GM12874 (cell line): ENCODE results near the gene PGBD2.

ENCODE experiments used
- CTCF ChIP-seq: IDR thresholded peaks from 2 replicates; pipeline ENCODE4 v1.5.1; 2011; ENCODE audit warnings: low read depth, mild to moderate bottlenecking, control low read depth, low read length, moderate library complexity; ENCODE audit not compliant: insufficient read depth

The PGBD2 gene

GRCh38 chr1:248906753-248907661, 972 bp downstream of the PGBD2 start:
- no peak for TF ChIP-seq CTCF

- no peak for TF ChIP-seq CTCF
Observed at GRCh38 chr1:248910761-248911160, 4.7 kb downstream of the PGBD2 start.

GRCh38 chr1:248913933-248914332, 7.9 kb downstream of the PGBD2 start:
- no peak for TF ChIP-seq CTCF

- no peak for TF ChIP-seq CTCF
Observed at GRCh38 chr1:248914796-248915381, 8.9 kb downstream of the PGBD2 start.

- no peak for TF ChIP-seq CTCF
Observed at GRCh38 chr1:248918131-248918530, 12.1 kb downstream of the PGBD2 start.

DNA sequence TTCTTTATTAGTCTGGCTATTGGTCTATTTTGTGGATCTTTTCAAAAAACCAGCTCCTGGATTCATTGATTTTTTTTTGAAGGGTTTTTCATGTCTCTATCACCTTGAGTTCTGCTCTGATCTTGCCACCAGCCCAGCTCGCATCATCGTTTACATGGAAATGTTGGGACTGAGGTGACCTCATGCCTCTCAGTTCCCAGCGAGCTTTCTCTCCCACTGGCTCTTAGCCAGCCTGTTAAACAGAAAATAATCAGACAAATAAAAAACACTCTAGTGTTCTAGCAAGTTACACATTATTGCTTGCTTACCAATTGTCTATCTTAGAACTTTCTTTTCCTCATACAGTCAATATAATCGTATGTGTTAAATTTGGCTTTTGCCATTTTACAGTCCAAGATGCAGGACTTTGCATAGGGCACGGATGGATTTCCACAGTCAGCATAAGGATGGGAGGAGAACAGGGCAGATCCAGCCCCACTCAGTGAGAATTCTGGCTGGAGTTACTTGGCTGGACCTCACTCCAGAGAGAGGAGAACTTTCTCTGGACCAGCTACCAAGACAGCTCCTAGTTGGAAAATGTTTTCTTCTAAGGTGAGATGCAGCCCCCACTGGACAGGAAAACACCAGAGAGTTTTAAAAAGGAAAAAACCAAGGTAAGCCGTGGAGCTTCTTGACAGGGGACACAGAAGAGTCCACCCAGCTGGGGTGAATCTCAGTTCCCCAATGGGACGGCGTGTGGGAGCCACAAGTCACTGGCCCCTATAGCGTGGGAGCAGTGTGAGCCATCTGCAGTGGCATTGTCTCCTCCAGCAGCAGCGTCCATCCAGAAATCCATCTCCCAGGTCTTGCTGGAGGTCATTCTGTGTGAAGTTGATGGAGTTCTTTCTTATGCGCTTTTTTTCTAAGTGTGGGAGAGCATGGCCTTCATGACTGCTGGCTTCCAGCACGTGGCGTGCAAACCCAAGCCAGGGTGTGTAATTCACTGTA, 17.6 kb downstream of the PGBD2 start:
- no peak for TF ChIP-seq CTCF
